Upper lobe of left lung (tissue), 6 donors: Measurements from ENCODE around the gene SLC26A1. TPM values are rescaled to one million over a fixed set of nuclear protein-coding genes. Genes with fewer than 3 reads are reported as not detected.

Source experiments
- ATAC-seq, 2 donors: fragments of 200-7000 bp; cut with Tn5 transposase; one replicate each; pipeline ENCODE4 v1.9.1; 2022; ENCODE audit warnings: mild to moderate bottlenecking in 2 of 2, moderate library complexity in 2 of 2; ENCODE audit not compliant: low FRiP score in 2 of 2
- DNase-seq, 2 donors: peaks; one replicate each; pipeline ENCODE4 v3.0.0-alpha.2; 2019 to 2020
- H3K27ac ChIP-seq, 4 donors: fragments of 200-600 bp; sonication (generic); one replicate each; pipeline ENCODE4 v1.5.1; 2016 to 2019
- H3K27me3 ChIP-seq, 4 donors: fragments of 200-600 bp; sonication (generic); one replicate each; pipeline ENCODE4 v1.5.1; 2017 to 2019
- H3K36me3 ChIP-seq, 4 donors: fragments of 200-600 bp; sonication (generic); one replicate each; pipeline ENCODE4 v1.5.1; 2016 to 2019
- H3K4me1 ChIP-seq, 4 donors: fragments of 200-600 bp; sonication (generic); one replicate each; pipeline ENCODE4 v1.5.1; 2018 to 2019
- H3K4me3 ChIP-seq, 4 donors: fragments of 200-600 bp; sonication (generic); one replicate each; pipeline ENCODE4 v1.5.1; 2017 to 2019; ENCODE audit warnings: mild to moderate bottlenecking in 2 of 4, moderate library complexity in 1 of 4
- H3K9me3 ChIP-seq, 4 donors: fragments of 200-600 bp; sonication (generic); one replicate each; pipeline ENCODE4 v1.5.1; 2018 to 2019
- EP300 ChIP-seq, 4 donors: sonication (generic); formaldehyde crosslinking; IDR thresholded peaks; one replicate each; pipeline ENCODE4 v1.5.1; 2017; ENCODE audit warnings: antibody characterized with exemption in 4 of 4, control low read depth in 2 of 4
- POLR2A ChIP-seq, 4 donors: fragments of 450-650 bp; IDR thresholded peaks; one replicate each; pipeline ENCODE4 v1.5.1; 2016 to 2017; ENCODE audit warnings: antibody characterized with exemption in 4 of 4, mild to moderate bottlenecking in 2 of 4
- POLR2AphosphoS5 ChIP-seq, 2 donors: sonication (generic); formaldehyde crosslinking; IDR thresholded peaks; one replicate each; pipeline ENCODE4 v1.5.1; 2017; ENCODE audit warnings: antibody characterized with exemption in 2 of 2
- WGBS, 2 donors: methylation state at CpG; one replicate each; pipeline ENCODE4 v1.1.5; 2017 to 2018; 5-methylcytosine and 5-hydroxymethylcytosine counted together
- total RNA-seq, 6 donors: library from RNA; depleted of rRNA in 4 of 6; stranded (reverse); fragments of >200 nt in 4 of 6; gene quantifications; one replicate each; pipeline versions ENCODE4 v1.1.0 to v1.2.1, GENCODE V29; 2016 to 2021
- TF ChIP-seq, protein P1 (sequence below), 6 experiments: fragments of 450-650 bp in 4 of 6; fragments of 200-600 bp in 2 of 6; sonication (generic) in 2 of 6; IDR thresholded peaks; one replicate each; pipeline ENCODE4 v1.5.1; 2016 to 2019; ENCODE audit warnings: antibody characterized with exemption in 6 of 6
- donor health status: DM: no; HTN: no; CAD: no; lungs with moderate emphysema.
- donor health status: DM: no; HTN: yes; CAD: no; lungs with severe emphysema.

The SLC26A1 gene
- total RNA-seq, 6 donors from 2014 or later, result 0.39 to 2.1 (median 0.68) TPM

DNA sequence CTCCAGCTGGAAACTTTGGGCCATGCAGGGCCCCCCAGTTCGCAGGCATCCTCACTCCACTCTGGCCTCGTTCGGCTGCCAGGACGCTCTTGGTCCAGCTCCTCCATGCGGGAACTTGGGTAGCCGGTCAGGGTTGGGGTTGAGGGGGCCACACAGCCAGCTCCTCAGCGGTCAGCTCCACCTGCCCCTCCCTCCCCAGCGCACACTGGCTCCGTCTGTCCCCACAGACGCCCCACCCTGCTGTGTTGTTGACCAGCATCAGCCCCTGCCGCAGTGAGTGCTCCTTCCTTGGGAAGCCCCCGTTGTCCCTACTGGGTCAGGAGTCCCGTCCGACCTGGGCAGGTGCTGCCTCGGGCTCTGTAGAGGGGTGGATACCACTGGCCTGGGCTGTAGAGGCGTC lies 24.0 kb upstream of the SLC26A1 start:
- H3K4me1 ChIP-seq, result peaks cover 5 to 16% (median 6%) of the 10 kb centered on the region in 4 donors
- H3K27me3 ChIP-seq, result no peaks in the 10 kb centered on the region
- 80 to 82% methylated on average over 2 to 16 of the region's 16 CpGs for WGBS, 2 donors
- TF ChIP-seq, protein P1, sequence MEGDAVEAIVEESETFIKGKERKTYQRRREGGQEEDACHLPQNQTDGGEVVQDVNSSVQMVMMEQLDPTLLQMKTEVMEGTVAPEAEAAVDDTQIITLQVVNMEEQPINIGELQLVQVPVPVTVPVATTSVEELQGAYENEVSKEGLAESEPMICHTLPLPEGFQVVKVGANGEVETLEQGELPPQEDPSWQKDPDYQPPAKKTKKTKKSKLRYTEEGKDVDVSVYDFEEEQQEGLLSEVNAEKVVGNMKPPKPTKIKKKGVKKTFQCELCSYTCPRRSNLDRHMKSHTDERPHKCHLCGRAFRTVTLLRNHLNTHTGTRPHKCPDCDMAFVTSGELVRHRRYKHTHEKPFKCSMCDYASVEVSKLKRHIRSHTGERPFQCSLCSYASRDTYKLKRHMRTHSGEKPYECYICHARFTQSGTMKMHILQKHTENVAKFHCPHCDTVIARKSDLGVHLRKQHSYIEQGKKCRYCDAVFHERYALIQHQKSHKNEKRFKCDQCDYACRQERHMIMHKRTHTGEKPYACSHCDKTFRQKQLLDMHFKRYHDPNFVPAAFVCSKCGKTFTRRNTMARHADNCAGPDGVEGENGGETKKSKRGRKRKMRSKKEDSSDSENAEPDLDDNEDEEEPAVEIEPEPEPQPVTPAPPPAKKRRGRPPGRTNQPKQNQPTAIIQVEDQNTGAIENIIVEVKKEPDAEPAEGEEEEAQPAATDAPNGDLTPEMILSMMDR (IDR thresholded peaks at IDR 0.05), result no peak
- TF ChIP-seq EP300 (IDR thresholded peaks at IDR 0.05) (no peak), POLR2AphosphoS5 (IDR thresholded peaks at IDR 0.05) (no peak), POLR2A (IDR thresholded peaks at IDR 0.05) (no peak)
- ATAC-seq (no peak), DNase-seq (peak in 1 of 2 donors; percentile 61)
- H3K36me3 ChIP-seq, result no peaks in the 10 kb centered on the region
- H3K27ac ChIP-seq, result no peak overlapping the region
- H3K4me3 ChIP-seq, result no peak overlapping the region
- no peaks in the 10 kb centered on the region for H3K9me3 ChIP-seq

- Histone ChIP-seq H3K36me3 (no peaks in the 10 kb centered on the region), H3K27me3 (no peaks in the 10 kb centered on the region), H3K9me3 (no peaks in the 10 kb centered on the region), H3K4me3 (no peak overlapping the region), H3K4me1 (peaks cover 10 to 24% (median 13%) of the 10 kb centered on the region in 4 donors), H3K27ac (no peak overlapping the region)
- TF ChIP-seq, protein P1 (IDR thresholded peaks at IDR 0.05), result no peak
- no peak for TF ChIP-seq POLR2A (IDR thresholded peaks at IDR 0.05)
- TF ChIP-seq POLR2AphosphoS5 (IDR thresholded peaks at IDR 0.05), result no peak
- TF ChIP-seq EP300 (IDR thresholded peaks at IDR 0.05), result no peak
- DNase-seq (peak in 1 of 2 donors; percentile 75), ATAC-seq (no peak)
- 86 to 100% methylated on average over 2 to 9 of the region's 10 CpGs for whole genome bisulfite sequencing, 2 donors
Observed at GRCh38 chr4:1015746-1016145, 22.5 kb upstream of the SLC26A1 start.

GRCh38 chr4:1015179-1015578 lies 22.0 kb upstream of the SLC26A1 start:
- TF ChIP-seq POLR2A (IDR thresholded peaks at IDR 0.05) (no peak), EP300 (IDR thresholded peaks at IDR 0.05) (no peak), POLR2AphosphoS5 (IDR thresholded peaks at IDR 0.05) (no peak)
- TF ChIP-seq, protein P1 (IDR thresholded peaks at IDR 0.05), result no peak
- H3K36me3 ChIP-seq, result no peaks in the 10 kb centered on the region
- H3K9me3 ChIP-seq, result no peaks in the 10 kb centered on the region
- H3K4me3 ChIP-seq, result no peak overlapping the region
- DNase-seq, result peak in 1 of 2 donors; percentile 82
- peaks cover 16 to 30% (median 19%) of the 10 kb centered on the region in 4 donors for H3K4me1 ChIP-seq
- no peak overlapping the region for H3K27ac ChIP-seq
- 100% methylated on average over 4 of the region's 8 CpGs; no CpG with 5 or more reads in 1 of the 2 donors for WGBS, 2 donors
- H3K27me3 ChIP-seq, result no peaks in the 10 kb centered on the region
- ATAC-seq, result no peak

- H3K9me3 ChIP-seq, result no peaks in the 10 kb centered on the region
- H3K27me3 ChIP-seq, result no peaks in the 10 kb centered on the region
- peaks cover 20 to 33% (median 23%) of the 10 kb centered on the region in 4 donors for H3K4me1 ChIP-seq
- H3K27ac ChIP-seq, result no peak overlapping the region
- WGBS, 2 donors, result 91% methylated on average over 28 to 32 of the region's 36 CpGs
- ATAC-seq (no peak), DNase-seq (peak in 1 of 2 donors; percentile 71)
- no peak overlapping the region for H3K4me3 ChIP-seq
- no peaks in the 10 kb centered on the region for H3K36me3 ChIP-seq
- TF ChIP-seq EP300 (IDR thresholded peaks at IDR 0.05), result no peak
- TF ChIP-seq, protein P1 (IDR thresholded peaks at IDR 0.05), result no peak
Observed at GRCh38 chr4:1014291-1015167, 21.3 kb upstream of the SLC26A1 start.
